NCI-H510A (cell line): ENCODE results near the gene EPN2.

Experiments
- DNase-seq: peaks from one replicate; lab custom pipeline; 2025; lab: John Stamatoyannopoulos, UW

Gene EPN2

GRCh38 chr17:19311421-19312215, 74.5 kb downstream of the EPN2 start:
- no peak for DNase-seq

GRCh38 chr17:19312406-19312805, 75.2 kb downstream of the EPN2 start:
- DNase-seq, result no peak

- DNase-seq, result no peak
Observed at GRCh38 chr17:19313066-19313745, 76.0 kb downstream of the EPN2 start.

GRCh38 chr17:19313746-19314651, 76.8 kb downstream of the EPN2 start:
- no peak for DNase-seq

- no peak for DNase-seq
Observed at GRCh38 chr17:19315104-19315503, 77.9 kb downstream of the EPN2 start.

GRCh38 chr17:19316761-19317358, 79.7 kb downstream of the EPN2 start:
- no peak for DNase-seq

GRCh38 chr17:19317359-19318095, 80.4 kb downstream of the EPN2 start:
- DNase-seq, result peak; percentile 95

GRCh38 chr17:19318611-19319010, 81.4 kb downstream of the EPN2 start:
- no peak for DNase-seq

- no peak for DNase-seq
Observed at GRCh38 chr17:19319771-19320505, 82.8 kb downstream of the EPN2 start.

GRCh38 chr17:19320876-19321275, 83.7 kb downstream of the EPN2 start:
- no peak for DNase-seq

GRCh38 chr17:19321481-19322128, 84.4 kb downstream of the EPN2 start:
- no peak for DNase-seq

GRCh38 chr17:19322129-19322505, 85.0 kb downstream of the EPN2 start:
- DNase-seq, result no peak

GRCh38 chr17:19322861-19323260, 85.7 kb downstream of the EPN2 start:
- no peak for DNase-seq

GRCh38 chr17:19325542-19325941, 88.4 kb downstream of the EPN2 start:
- DNase-seq, result no peak

GRCh38 chr17:19327031-19327783, 90.0 kb downstream of the EPN2 start:
- no peak for DNase-seq

GRCh38 chr17:19328441-19329061, 91.4 kb downstream of the EPN2 start:
- no peak for DNase-seq

- DNase-seq, result no peak
Observed at GRCh38 chr17:19329136-19329535, 92.0 kb downstream of the EPN2 start.

- DNase-seq, result no peak
Observed at GRCh38 chr17:19329839-19330238, 92.7 kb downstream of the EPN2 start.

- DNase-seq, result no peak
Observed at GRCh38 chr17:19330271-19330670, 93.1 kb downstream of the EPN2 start.
